ENCODE results near the gene ATG9B.

DNA sequence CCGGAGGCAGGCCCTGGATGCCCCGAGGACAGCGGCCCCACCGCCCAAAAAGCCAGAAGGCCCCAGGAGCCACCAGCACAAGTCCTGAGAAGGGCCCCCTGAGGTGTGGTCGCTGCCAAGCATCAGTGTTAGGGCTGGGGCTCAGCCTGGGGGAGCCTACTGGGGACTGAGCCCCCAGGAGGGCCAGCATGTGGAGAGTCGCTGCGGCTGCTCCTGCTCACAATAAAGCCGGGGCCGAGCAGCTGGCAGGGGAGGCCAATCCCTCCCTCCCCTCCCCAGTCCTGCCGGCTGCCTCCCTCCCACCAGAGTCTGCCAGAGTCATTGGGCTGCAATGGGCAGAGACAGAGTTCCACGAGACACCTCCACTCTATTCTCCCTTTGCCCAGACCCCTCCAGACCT, 21.0 kb upstream of the ATG9B start:
- no peak for TF ChIP-seq POLR2A (IDR thresholded peaks at IDR 0.05; ENCODE audit: low read depth, low read length)
- no peak for TF ChIP-seq TAF1 (IDR thresholded peaks at IDR 0.05; ENCODE audit: borderline replicate concordance, low read depth, low read length)
